ENCODE results near the gene EFNA3.

EFNA3 gene

DNA sequence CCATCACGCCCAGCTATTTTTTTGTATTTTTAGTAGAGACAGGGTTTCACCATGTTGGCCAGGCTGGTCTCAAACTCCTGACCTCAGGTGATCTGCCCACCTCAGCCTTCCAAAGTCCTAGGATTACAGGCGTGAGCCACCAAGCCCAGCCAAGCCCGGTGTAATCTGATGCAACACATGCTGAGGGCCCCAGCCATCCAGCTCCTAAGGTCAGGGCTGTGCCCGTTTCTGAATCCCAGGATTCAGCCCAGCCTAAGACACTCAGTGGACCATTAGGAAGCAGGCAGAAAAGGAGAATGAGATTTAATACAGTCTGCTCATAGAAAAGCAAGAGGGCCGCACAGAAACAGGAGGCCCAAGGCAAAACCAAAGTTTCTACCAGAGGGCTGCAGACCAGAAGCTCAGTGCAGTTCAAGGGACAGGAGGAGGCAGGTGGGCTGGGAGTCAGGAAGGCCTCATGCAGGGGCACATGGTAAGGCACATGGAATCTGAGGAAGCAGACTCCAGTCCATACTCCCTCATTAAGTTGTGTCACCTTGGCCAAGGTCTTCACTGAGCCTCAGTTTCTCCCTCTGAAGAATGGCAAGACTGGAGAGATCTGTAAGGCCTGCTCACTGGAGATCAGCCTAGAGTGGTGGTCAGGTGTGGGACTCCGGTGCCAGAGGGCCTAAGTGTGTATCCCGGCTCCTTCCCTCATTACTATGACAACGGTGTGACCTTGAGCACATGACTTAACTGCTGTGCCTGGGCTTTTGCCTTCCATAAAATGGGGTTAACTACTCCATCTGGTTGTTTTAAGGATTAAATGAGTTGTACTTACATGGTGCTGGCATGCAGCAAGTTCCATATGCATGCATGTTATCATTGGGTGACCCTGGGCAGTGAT, 29.9 kb upstream of the EFNA3 start:
- no peak for DNase-seq (ENCODE audit: low spot score)

- DNase-seq (ENCODE audit: low spot score), result no peak
Measured at GRCh38 chr1:155049651-155050559, 28.7 kb upstream of the EFNA3 start.

GRCh38 chr1:155050560-155051341, 27.9 kb upstream of the EFNA3 start, which contains the start of gene ADAM15:
Gene ADAM15 (plus strand): TSS chr1:155051316. CDS start chr1:155051387, 71 bp downstream.
- DNase-seq (ENCODE audit: low spot score), result peak; percentile 79

DNA sequence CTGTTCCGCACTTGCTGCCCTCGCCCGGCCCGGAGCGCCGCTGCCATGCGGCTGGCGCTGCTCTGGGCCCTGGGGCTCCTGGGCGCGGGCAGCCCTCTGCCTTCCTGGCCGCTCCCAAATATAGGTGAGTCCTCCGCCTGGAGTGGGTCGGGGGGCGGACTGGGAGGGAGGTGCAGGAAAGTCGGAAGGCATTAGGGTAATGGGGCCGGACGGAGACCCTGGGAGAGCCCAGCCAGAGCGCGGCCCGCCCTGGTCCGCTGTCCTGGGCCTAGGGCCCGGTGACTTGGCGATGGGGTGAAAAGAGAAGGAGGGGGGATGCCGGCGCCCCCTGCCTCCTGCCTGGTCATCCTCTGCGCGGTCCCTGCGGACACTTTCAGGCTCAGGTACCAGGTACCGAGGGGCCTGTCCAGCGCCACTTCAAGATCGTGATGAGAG, 27.3 kb upstream of the EFNA3 start:
- DNase-seq (ENCODE audit: low spot score), result no peak

GRCh38 chr1:155051777-155052398, 26.7 kb upstream of the EFNA3 start:
- peak; percentile 61 for DNase-seq (ENCODE audit: low spot score)

- DNase-seq (ENCODE audit: low spot score), result peak; percentile 53
Measured at GRCh38 chr1:155052439-155053395, 25.9 kb upstream of the EFNA3 start.

DNA sequence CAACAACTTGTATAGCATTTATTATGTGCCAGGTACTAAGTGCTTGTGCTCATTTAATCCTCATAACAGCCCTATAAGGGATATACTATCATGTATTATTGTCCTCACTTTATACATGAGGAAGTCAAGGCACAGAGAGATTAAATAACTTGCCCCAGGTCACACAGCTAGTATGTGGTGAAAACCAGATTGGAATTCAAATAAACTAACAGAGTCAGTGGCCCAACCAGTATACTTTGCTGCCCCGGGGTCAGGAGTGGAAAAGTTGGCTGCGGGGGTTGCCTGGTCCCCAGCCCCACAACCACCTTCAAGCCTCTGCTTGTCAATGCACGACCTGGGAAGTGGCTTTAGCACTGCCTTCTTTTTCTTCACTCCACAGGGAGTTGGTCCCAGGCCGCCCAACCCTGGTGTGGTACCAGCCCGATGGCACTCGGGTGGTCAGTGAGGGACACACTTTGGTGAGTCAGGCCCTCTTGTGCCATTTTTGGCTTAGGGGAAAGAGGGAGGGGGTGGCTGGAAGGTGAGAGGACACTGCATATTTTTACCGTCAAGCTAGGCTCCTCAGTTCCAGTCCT, 25.0 kb upstream of the EFNA3 start:
- DNase-seq (ENCODE audit: low spot score), result no peak

- no peak for DNase-seq (ENCODE audit: low spot score)
Measured at GRCh38 chr1:155057104-155057503, 21.5 kb upstream of the EFNA3 start.

DNA sequence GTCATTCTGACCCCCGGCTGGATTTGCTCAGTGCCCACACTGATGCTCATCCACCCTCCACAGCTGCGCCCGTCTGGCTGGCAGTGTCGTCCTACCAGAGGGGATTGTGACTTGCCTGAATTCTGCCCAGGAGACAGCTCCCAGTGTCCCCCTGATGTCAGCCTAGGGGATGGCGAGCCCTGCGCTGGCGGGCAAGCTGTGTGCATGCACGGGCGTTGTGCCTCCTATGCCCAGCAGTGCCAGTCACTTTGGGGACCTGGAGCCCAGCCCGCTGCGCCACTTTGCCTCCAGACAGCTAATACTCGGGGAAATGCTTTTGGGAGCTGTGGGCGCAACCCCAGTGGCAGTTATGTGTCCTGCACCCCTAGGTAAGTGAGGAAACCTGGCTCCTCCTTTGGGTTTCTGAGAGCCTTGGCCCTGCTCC, 20.8 kb upstream of the EFNA3 start:
- no peak for DNase-seq (ENCODE audit: low spot score)

- no peak for DNase-seq (ENCODE audit: low spot score)
Measured at GRCh38 chr1:155060736-155061135, 17.9 kb upstream of the EFNA3 start.

- DNase-seq (ENCODE audit: low spot score), result peak; percentile 91
Measured at GRCh38 chr1:155061381-155062150, 17.1 kb upstream of the EFNA3 start.

- DNase-seq (ENCODE audit: low spot score), result no peak
Measured at GRCh38 chr1:155062151-155062686, 16.4 kb upstream of the EFNA3 start.

GRCh38 chr1:155062702-155063411, 15.8 kb upstream of the EFNA3 start:
- peak; percentile 64 for DNase-seq (ENCODE audit: low spot score)

DNA sequence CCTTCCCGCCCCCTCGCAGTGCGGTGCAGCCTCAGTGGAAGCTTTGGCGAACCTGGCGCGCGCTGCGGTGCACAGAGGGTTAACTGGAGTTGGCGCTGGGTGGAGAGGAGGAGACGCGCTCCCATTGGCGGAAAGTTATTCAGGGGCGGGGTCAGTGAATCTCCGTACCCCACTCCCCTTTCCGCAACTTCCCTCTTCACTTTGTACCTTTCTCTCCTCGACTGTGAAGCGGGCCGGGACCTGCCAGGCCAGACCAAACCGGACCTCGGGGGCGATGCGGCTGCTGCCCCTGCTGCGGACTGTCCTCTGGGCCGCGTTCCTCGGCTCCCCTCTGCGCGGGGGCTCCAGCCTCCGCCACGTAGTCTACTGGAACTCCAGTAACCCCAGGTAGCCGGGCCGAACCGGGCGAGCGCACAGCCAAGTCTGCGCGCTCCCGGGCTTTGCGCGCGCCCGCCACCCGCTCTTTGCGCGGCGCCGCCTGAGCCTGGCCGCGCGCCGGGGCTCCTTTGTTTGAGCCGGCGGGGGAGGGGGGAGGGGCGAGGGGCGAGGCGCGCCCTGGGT, 15.0 kb upstream of the EFNA3 start, which contains the start of gene EFNA4:
TSS of gene EFNA4 (plus strand) at position 191 of the 561 bp plus-strand sequence. CDS start at position 275, 84 bp downstream.
- peak; percentile 55 for DNase-seq (ENCODE audit: low spot score)

DNA sequence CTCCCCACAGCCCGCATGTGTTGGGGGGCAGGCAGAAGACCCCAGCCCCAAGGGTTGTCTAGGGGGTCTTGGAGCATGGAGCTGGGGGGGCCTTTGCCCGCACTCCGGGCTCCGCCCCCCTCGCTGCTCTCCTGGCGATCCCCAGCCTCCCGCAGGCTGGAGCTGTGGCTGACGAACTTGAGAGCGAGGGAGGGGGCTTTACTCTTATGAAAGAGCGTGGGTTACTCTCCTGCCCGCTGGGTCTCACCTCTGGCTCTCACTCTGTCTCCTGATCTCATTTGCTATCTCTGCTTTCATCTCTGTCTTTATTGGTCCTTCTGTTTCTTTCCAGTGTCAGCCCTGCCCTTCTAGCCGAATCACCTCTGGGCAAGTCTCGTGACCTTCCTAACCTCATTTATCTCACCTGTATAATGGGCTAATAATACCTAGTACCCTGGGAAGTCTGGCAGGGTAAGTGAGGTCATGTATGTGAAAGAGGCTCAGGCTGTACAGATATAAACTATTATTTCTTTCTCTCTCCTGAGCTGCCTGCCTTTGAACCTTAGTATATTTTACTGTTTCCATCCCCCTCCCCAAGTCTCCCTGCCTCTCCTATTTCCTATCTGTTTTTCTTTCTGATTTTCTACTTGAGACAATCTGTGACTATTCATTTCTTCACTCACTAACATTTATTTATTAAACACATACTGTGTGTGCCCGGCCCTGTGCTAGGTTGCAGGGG, 14.4 kb upstream of the EFNA3 start:
- no peak for DNase-seq (ENCODE audit: low spot score)

GRCh38 chr1:155064832-155065429, 13.7 kb upstream of the EFNA3 start:
- no peak for DNase-seq (ENCODE audit: low spot score)

- DNase-seq (ENCODE audit: low spot score), result no peak
Measured at GRCh38 chr1:155066777-155067176, 11.9 kb upstream of the EFNA3 start.
